ENCODE data around the gene MAPT. TPM values are rescaled to one million over a fixed set of nuclear protein-coding genes. Genes with fewer than 3 reads are reported as not detected.

The MAPT gene
- polyA plus RNA-seq, 3 donors = 0.04 TPM; not detected in 2

DNA sequence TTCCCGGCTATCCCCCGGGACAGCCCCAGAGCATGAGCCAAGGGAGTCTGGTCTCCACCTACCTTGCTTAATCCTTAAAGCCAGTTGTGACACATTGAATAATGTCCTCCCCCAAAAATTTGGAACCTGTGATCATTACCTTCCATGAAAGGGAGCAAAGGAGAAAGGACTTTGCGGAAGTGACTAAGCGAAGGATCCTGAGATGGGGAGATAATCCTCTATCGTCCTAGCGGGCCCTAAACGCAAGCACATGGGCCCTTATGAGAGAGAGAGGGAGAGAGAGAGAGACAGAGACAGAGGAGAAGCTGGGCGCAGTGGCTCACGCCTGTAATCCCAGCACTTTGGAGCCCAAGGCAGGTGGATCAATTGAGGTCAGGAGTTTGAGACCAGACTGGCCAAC, 40.1 kb upstream of the MAPT start:
- no peak overlapping the region for H3K4me3 ChIP-seq (replicated peaks in 1 of 3; ENCODE audit: low read depth in 2 of 3, low read length in 3 of 3)
- no peak overlapping the region for H2AFZ ChIP-seq (ENCODE audit: insufficient read depth, low read depth, low read length, poor library complexity, severe bottlenecking)
- H3K9ac ChIP-seq (ENCODE audit: insufficient read depth, low read length, poor library complexity, severe bottlenecking) = no peak overlapping the region
- H3K27me3 ChIP-seq (ENCODE audit: control insufficient read depth in 2 of 2, insufficient read depth in 2 of 2, low read length in 2 of 2) = peaks cover 0 to 12% of the 10 kb centered on the region in 2 donors
- Mint-ChIP-seq H3K36me3 (no peaks in the 10 kb centered on the region), H3K9me3 (peaks cover 0 to 3% (median 0%) of the 10 kb centered on the region in 7 donors), H3K27ac (no peak overlapping the region), H3K27me3 (ENCODE audit: low read depth in 3 of 3) (peaks cover 16 to 32% (median 24%) of the 10 kb centered on the region in 3 donors), H3K4me1 (peaks cover 3% of the 10 kb centered on the region), H3K4me3 (no peak overlapping the region)
- TF ChIP-seq, protein P1, sequence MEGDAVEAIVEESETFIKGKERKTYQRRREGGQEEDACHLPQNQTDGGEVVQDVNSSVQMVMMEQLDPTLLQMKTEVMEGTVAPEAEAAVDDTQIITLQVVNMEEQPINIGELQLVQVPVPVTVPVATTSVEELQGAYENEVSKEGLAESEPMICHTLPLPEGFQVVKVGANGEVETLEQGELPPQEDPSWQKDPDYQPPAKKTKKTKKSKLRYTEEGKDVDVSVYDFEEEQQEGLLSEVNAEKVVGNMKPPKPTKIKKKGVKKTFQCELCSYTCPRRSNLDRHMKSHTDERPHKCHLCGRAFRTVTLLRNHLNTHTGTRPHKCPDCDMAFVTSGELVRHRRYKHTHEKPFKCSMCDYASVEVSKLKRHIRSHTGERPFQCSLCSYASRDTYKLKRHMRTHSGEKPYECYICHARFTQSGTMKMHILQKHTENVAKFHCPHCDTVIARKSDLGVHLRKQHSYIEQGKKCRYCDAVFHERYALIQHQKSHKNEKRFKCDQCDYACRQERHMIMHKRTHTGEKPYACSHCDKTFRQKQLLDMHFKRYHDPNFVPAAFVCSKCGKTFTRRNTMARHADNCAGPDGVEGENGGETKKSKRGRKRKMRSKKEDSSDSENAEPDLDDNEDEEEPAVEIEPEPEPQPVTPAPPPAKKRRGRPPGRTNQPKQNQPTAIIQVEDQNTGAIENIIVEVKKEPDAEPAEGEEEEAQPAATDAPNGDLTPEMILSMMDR (IDR thresholded peaks at IDR 0.05) = no peak
- intact Hi-C loops (cut with micrococcal nuclease) = no loop called here
- H3K27ac ChIP-seq (ENCODE audit: low read depth in 1 of 2, low read length in 2 of 2) = no peak overlapping the region
- no peak for DNase-seq
- no peaks in the 10 kb centered on the region for H3K4me1 ChIP-seq (ENCODE audit: control insufficient read depth in 1 of 2, insufficient read depth in 2 of 2, low read length in 2 of 2)
- H4K20me1 ChIP-seq (ENCODE audit: insufficient read depth, low read length) = no peaks in the 10 kb centered on the region
- H3K9me3 ChIP-seq (replicated peaks in 1 of 2; ENCODE audit: control insufficient read depth in 1 of 2, insufficient read depth in 1 of 2, low read length in 2 of 2) = no peaks in the 10 kb centered on the region
- no peak overlapping the region for H3K4me2 ChIP-seq (replicated peaks; ENCODE audit: extremely low read depth, low read length, poor library complexity, severe bottlenecking)
- WGBS (ENCODE audit: insufficient coverage) = 77% methylated on average over 5 of the region's 9 CpGs
- H3K36me3 ChIP-seq (replicated peaks in 1 of 2; ENCODE audit: control insufficient read depth in 1 of 2, insufficient read depth in 2 of 2, low read length in 2 of 2) = no peaks in the 10 kb centered on the region
- H3K79me2 ChIP-seq (ENCODE audit: insufficient read depth, low read length) = no peaks in the 10 kb centered on the region

DNA sequence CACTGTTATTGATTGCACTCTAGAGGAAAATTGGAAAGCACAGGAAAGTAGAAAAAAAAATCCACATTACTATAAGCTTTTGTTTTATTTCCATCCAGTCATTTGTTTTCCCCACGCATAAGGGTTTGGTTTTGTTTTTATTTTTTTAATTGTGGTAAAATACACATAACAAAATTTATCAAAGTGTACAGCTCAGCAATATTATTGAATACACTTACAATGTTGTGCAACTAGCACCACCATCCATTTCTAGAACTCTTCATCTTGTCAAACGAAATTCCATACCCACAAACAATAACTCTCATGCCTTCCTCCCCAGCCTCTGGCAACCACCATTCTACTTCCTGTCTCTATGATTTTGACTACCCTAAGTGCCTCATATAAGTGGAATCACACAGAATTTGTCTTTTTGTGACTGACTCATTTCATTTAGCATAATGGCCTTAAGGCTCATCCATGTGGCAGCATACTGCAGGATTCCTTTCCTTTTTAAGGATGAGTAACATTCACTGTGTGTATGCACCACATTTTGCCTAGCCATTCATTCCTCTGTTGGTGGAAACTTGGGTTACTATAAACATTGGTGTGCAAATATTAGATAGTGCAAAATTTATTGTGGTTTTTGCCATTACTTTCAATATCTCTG, 38.5 kb upstream of the MAPT start:
- peaks cover 16 to 26% (median 24%) of the 10 kb centered on the region in 3 donors for H3K27me3 Mint-ChIP-seq (ENCODE audit: low read depth in 3 of 3)
- Histone ChIP-seq H3K4me2 (replicated peaks; ENCODE audit: extremely low read depth, low read length, poor library complexity, severe bottlenecking) (no peak overlapping the region), H3K27ac (ENCODE audit: low read depth in 1 of 2, low read length in 2 of 2) (no peak overlapping the region), H3K9me3 (replicated peaks in 1 of 2; ENCODE audit: control insufficient read depth in 1 of 2, insufficient read depth in 1 of 2, low read length in 2 of 2) (no peaks in the 10 kb centered on the region), H4K20me1 (ENCODE audit: insufficient read depth, low read length) (no peaks in the 10 kb centered on the region), H3K4me3 (replicated peaks in 1 of 3; ENCODE audit: low read depth in 2 of 3, low read length in 3 of 3) (no peak overlapping the region), H3K9ac (ENCODE audit: insufficient read depth, low read length, poor library complexity, severe bottlenecking) (no peak overlapping the region), H3K36me3 (replicated peaks in 1 of 2; ENCODE audit: control insufficient read depth in 1 of 2, insufficient read depth in 2 of 2, low read length in 2 of 2) (no peaks in the 10 kb centered on the region), H3K4me1 (ENCODE audit: control insufficient read depth in 1 of 2, insufficient read depth in 2 of 2, low read length in 2 of 2) (no peaks in the 10 kb centered on the region), H3K79me2 (ENCODE audit: insufficient read depth, low read length) (no peaks in the 10 kb centered on the region), H2AFZ (ENCODE audit: insufficient read depth, low read depth, low read length, poor library complexity, severe bottlenecking) (no peak overlapping the region), H3K27me3 (ENCODE audit: control insufficient read depth in 2 of 2, insufficient read depth in 2 of 2, low read length in 2 of 2) (peaks cover 0 to 12% of the 10 kb centered on the region in 2 donors)
- H3K9me3 Mint-ChIP-seq = peaks cover 0 to 3% (median 0%) of the 10 kb centered on the region in 7 donors
- no peak for DNase-seq
- H3K36me3 Mint-ChIP-seq = no peaks in the 10 kb centered on the region
- H3K4me1 Mint-ChIP-seq = peaks cover 3% of the 10 kb centered on the region
- no peak overlapping the region for H3K4me3 Mint-ChIP-seq
- TF ChIP-seq, protein P1 (IDR thresholded peaks at IDR 0.05) = no peak
- H3K27ac Mint-ChIP-seq = no peak overlapping the region
- intact Hi-C loops (cut with micrococcal nuclease) = no loop called here
- 29% methylated on average over 1 of the region's 2 CpGs for WGBS (ENCODE audit: insufficient coverage)
